Activated CD4-positive, alpha-beta T cell treated with anti-CD3 and anti-CD28 coated beads, Interleukin-2, amount 50 U/mL, for 16 hours (primary cell): ENCODE data around the gene ARHGDIA.
A peak's percentile ranks its signal among the peaks of the same experiment; 100 is the strongest.
"Not testable (repeated sequence)": the region's sequence is repeated elsewhere in the genome, so short reads cannot be mapped to it uniquely, and the experiment has no call there.

Source experiments
- DNase-seq: peaks from one replicate; pipeline ENCODE4 v3.0.0-alpha.2; 2020

Gene ARHGDIA

DNA sequence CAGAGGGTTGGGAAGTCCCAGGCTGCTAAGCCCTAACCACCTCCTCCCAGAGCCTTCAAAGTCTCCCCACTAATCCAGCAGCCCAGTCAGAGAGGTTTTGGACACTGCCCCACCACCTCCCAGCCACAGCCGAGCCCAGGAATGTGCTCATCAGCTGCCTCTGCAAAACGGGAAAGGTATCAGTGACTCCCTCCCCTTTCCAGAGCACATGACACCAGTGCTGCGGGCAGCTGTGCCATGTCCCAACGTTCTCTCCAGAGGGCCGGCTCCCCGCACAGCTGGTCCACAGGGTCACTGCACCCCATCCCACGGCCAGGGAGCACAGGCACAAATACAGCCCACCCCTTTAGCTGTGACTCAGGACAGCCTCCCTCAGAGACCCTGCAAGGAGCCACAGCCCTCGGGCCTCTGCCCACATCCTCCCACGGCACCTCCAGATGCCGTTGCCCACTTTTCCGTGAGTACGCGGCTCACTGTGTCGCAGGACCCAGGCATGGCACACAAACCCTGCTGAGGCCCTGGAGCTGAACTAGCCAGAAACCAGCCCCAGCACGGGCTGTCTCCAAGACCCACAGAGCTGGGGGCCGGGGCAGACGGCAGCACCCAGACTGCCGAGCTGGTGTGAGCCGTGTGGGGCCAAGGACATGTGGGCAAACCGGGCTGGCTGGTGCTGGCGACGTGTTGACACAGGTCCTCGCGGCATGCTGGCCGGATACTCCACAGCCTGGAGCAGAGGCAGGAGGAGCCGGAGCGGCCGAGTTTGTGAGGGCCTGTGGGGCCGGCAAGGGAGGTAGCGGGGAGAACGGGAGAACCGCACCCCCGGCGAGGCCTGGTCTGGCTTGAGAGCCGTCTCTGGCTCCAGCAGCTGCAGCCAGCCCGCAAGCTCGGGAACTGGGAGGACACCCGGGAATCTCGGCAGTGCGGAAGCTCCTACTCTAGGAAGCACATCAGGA is 30.0 kb downstream of the ARHGDIA start:
- DNase-seq: no peak

DNA sequence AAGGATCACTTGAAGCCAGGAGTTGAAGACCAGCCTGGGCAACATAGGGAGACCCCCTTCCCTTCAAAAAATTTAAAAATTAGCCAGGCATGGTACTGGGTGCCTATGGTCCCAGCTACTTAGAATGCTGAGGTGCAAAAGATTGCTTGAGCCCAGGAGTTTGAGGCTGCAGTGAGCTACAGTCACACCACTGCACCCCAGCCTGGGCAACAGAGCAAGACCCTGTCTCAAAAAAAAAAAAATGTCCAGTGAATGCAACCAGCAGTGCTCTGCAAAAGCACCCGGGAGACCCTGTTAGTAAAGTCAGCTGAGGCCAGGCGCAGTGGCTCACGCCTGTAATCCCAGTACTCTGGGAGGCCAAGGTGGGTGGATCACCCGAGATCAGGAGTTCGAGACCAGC is 31.1 kb downstream of the ARHGDIA start:
- DNase-seq: not testable (repeated sequence)

GRCh38 chr17:81839301-81839700 is 31.8 kb downstream of the ARHGDIA start:
- no peak for DNase-seq

DNA sequence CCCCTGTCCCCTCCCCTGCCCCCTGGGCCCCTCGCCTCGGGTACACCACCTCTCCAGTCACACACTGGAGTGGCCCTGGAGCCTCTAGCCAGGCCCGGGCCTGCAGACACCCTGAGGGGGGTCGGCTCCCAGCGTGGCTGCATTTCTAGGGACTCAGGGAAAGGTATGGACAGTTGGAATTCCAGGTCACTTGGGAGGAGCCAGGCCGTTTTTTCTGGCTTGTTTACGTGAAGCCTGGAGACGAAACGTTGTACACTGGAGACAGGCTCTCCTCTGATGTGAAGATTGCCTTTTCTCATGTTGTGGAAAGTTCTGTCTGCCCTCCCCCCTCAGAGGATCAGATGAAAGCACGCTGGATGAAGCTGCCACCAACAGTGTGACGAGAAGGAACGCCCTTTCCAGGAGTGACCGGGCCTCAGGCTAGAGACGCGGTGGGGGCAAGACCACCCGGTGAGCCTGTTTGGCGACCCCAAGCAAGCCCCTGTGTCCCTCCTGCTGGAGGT is 32.3 kb downstream of the ARHGDIA start:
- DNase-seq: no peak

DNA sequence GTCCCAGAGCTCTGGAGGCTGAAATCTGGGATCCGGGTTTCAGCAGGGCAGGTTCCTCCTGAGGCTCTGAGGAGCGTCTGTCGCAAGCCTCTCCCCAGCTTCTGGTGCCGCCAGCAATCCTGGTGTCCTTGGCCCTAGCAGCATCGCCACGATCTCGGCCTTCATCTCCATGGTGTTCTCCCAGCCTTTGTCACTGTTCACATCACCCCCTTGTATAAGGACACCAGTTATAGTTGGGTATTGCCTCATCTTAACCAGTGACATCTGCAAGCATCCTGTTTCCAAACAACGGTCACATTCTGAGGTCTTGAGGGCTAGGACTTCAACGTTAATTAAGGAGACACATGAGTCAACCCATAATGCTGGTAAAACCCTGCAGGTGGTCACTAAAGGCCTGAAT is 33.5 kb downstream of the ARHGDIA start:
- DNase-seq: no peak

DNA sequence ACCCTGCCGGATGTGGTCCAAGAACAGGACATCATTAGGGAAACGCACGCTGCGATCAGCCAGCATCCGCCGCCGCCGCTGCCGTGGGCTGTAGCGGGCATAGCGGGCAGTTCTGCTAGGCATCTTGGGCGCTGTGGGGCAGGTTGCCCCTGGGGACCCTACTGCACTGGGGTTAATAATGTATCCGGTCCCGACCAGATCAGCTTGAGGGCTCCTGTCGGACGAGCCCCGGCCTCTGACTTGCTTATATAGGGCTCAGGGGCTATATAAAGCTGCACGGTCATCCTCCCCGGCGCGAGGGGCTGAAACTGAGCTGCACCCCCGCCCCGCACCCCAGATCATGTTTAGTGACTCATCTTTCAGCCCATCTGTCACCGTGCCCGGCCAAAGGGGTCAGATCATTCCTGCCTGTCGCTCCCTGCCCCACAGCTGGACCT is 36.3 kb downstream of the ARHGDIA start, which contains the start of gene PPP1R27:
Gene PPP1R27, minus strand, starts transcription at position 220 of the 437 bp plus-strand sequence. Its CDS starts 97 bp downstream, at position 123.
- DNase-seq: no peak

- DNase-seq: no peak
Observed at GRCh38 chr17:81833921-81834830, 37.0 kb downstream of the ARHGDIA start.

GRCh38 chr17:81833160-81833920 is 37.8 kb downstream of the ARHGDIA start, which contains the start of gene MCRIP1:
TSS of gene MCRIP1 (minus strand) at chr17:81833291. CDS start at chr17:81824506, 8,785 bp downstream.
- DNase-seq: peak; percentile 96

GRCh38 chr17:81832608-81833159 is 38.5 kb downstream of the ARHGDIA start:
- no peak for DNase-seq

GRCh38 chr17:81831957-81832607 is 39.1 kb downstream of the ARHGDIA start:
- peak; percentile 46 for DNase-seq

GRCh38 chr17:81831563-81831956 is 39.6 kb downstream of the ARHGDIA start:
- DNase-seq: peak; percentile 28

- DNase-seq: no peak
Observed at GRCh38 chr17:81829858-81830257, 41.3 kb downstream of the ARHGDIA start.

GRCh38 chr17:81828656-81829055 is 42.5 kb downstream of the ARHGDIA start:
- no peak for DNase-seq

DNA sequence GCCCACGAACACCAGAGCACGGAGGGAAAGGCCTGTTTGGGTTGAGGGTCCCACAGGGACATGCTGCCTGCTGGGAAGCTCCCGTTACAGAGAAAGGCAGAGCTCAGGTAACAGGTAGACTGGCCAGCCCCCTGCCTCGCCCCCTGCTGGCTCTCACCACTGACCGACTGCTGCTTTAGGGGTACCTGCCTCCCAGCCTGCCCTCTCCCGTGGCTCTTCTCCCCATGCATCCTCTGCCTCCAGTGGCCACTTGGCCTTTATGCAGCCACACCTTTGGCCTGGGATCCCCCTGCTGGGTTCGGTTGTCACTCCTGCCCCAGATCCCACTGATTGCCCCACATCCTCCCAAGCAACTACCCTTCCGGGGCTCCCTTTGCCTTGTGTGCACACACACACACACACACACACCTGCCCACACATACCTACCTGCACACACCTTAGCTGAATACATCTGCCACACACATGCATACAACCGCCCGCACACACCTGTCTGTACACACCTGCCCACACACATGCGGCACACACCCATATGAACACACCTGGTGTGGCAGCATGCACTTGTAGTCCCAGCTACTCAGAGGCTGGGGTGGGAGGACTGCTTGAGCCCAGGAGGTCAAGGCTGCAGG is 45.2 kb downstream of the ARHGDIA start:
- no peak for DNase-seq

GRCh38 chr17:81824595-81824994 is 46.5 kb downstream of the ARHGDIA start:
- no peak for DNase-seq

GRCh38 chr17:81823820-81824550 is 47.2 kb downstream of the ARHGDIA start:
- DNase-seq: no peak

DNA sequence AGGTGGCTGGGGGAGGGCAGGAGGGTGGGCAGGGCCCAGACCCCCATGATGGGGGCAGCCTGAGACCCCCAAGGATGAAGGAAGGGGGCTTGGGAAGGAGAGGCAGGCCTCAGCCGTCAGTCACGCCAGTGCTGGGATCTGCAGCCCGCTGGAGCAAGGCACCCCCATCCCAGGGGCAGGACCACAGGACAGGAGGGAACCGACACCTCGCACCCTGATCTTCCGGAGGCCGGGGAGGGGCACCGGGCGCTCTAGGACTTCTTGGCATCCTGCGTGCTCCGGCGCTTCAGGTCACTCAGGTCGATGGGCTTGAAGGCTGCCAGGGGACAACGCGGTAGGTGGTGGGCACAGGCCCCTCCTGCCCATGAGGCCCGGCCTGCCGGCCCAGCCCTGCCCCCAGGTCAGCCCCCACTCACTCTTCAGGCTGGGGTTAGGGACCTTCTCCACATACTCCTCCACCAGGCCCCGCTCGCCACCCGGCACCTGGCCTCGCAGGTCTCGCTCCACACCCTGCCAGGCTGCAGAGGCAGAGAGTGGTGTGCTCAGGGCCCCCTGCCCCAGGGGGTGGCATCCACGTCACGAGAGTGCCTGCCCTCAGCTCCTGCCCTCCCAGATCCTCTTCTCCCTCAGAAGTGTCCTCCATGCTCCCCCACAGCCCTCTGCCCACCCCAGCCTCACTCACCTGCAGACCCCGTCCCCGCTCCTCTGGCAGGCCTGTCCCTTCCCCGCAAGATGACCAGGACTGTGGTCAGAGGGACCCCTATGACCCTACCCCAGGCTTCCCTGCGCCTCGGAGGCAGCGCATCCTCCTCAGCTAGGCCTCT is 47.9 kb downstream of the ARHGDIA start:
- DNase-seq: no peak

- no peak for DNase-seq
Observed at GRCh38 chr17:81822312-81822637, 48.9 kb downstream of the ARHGDIA start.

DNA sequence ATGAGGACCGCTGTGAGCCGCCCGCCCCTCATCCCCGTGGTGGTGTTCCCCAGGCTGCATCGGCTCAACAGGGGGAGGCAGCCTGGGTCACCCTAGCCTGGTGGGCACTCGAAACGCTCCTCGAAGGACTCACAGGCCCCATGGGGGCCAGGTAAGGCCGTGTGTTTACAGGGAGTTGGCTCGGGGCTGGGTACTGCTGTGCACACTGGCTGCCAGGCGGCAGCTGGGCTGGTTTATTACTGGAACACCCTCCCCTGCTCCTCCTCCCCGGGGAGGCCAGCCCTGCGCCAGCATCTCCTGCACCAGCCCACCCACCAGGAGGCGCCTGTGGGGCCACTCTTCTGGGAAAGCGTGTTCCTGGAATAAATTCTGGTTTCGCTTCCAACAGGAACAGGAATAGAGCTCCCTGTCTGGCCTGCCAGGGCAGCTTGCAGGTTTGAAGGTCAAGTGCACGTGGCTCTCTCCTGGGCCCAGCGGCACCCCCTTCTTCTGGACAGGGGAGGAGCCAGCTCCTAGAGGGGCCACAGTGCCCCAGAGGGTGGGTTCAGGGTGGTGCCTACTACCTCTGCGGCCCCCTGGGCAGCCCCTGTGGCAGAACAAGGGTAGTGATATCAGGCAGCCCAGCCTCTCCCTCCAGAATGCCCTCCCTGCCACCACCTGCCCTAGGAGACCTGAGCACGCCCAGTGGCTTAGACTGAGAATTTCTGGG is 49.4 kb downstream of the ARHGDIA start:
- peak; percentile 55 for DNase-seq
